ENCODE data around the gene THSD7B. TPM values are rescaled to one million over a fixed set of nuclear protein-coding genes. Genes with fewer than 3 reads are reported as not detected.

THSD7B gene
- total RNA-seq, 1 experiment from 2014 or later, result 6.9 TPM

DNA sequence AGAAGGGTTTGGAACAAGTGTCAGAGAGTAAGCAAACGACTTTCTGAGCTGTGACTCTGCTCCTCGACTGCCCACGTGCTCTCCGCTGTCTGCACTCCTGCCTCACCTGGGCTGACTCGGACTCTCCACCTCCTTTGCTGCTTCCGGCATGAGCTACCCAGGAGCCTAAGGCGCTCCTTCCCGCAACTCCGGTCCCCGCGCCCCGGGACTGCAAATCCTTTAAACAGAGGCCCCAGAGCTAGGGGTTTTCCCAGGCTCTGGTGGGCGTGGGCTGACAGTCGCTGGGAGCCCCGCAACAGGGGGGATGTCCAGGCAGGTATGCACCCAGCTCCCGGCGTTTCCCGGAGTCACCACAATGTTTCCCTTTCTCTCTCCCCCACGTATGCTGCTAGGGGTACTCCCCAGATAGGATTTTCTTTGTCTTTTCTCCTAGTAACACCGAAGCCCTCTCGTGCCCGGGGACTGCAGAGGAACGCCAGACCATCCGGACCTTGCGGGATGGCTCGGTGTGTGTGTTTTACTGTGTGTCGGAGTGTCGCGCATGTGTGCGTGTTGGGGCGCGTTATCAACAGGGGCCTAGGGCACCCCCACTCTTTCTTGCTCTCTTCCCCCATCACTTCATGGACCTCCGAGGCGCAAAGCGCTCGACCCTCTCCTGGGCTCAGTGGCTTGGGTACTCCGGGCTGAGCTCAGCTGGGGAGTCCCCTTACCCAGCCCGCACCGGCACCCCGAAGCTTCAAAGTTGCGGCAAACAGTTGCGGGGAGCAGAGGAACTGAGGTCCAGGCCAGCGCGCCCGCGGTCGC is 691 bp upstream of the THSD7B start:
- Histone ChIP-seq H3K36me3 (ENCODE audit: control insufficient read depth, insufficient read depth, low read length) (no peaks in the 10 kb centered on the region), H3K4me3 (ENCODE audit: low read depth, low read length) (no peak overlapping the region), H3K4me1 (peaks cover 8% of the 10 kb centered on the region; the same call in 1 of the 2 replicates), H3K27me3 (replicated peaks; ENCODE audit: control insufficient read depth, insufficient read depth, low read length) (no peaks in the 10 kb centered on the region), H3K9me3 (peaks cover 6% of the 10 kb centered on the region; the same call in 1 of the 2 replicates)
- ChIA-PET CTCF (no interaction called here), POLR2A (no interaction called here)
- H3K27me3 Mint-ChIP-seq (ENCODE audit: insufficient read depth, unreplicated experiment), result no peaks in the 10 kb centered on the region
- no TSS peak for BruUV-seq (replicated peaks)
- intact Hi-C loops (cut with micrococcal nuclease; ENCODE audit: unreplicated experiment), result no loop called here
- no peak overlapping the region for H3K27ac Mint-ChIP-seq (ENCODE audit: unreplicated experiment)
- DNase-seq, result no peak
- H3K4me3 Mint-ChIP-seq (ENCODE audit: unreplicated experiment), result no peak overlapping the region
- TF ChIP-seq, protein P1, sequence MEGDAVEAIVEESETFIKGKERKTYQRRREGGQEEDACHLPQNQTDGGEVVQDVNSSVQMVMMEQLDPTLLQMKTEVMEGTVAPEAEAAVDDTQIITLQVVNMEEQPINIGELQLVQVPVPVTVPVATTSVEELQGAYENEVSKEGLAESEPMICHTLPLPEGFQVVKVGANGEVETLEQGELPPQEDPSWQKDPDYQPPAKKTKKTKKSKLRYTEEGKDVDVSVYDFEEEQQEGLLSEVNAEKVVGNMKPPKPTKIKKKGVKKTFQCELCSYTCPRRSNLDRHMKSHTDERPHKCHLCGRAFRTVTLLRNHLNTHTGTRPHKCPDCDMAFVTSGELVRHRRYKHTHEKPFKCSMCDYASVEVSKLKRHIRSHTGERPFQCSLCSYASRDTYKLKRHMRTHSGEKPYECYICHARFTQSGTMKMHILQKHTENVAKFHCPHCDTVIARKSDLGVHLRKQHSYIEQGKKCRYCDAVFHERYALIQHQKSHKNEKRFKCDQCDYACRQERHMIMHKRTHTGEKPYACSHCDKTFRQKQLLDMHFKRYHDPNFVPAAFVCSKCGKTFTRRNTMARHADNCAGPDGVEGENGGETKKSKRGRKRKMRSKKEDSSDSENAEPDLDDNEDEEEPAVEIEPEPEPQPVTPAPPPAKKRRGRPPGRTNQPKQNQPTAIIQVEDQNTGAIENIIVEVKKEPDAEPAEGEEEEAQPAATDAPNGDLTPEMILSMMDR (IDR thresholded peaks at IDR 0.05; ENCODE audit: insufficient read depth in 1 of 2, low read depth in 1 of 2, low read length in 1 of 2, severe bottlenecking in 1 of 2, unreplicated experiment in 1 of 2), result no peak
- H3K9me3 Mint-ChIP-seq (ENCODE audit: unreplicated experiment), result peaks cover 19% of the 10 kb centered on the region
- H3K36me3 Mint-ChIP-seq (ENCODE audit: insufficient read depth, unreplicated experiment), result no peaks in the 10 kb centered on the region
- no peaks in the 10 kb centered on the region for H3K4me1 Mint-ChIP-seq (ENCODE audit: low read depth, unreplicated experiment)

DNA sequence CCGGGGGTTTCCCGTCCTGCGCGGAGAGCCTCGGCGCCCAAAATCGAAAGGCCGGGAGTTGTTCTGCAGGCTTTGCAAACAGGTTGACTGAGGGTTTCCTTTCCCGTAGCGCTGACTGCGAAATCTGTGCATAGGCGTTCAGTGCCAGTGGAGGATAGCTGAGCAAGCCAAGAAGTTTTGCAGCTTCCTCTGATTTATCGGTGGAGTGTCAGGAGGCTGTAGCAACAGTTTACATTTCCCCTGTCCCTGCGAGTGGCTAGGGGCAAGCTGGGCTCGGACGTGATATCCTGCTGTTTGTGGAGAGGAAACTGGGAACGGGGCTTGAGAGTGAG is 694 bp downstream of the THSD7B start:
- Mint-ChIP-seq H3K27ac (ENCODE audit: unreplicated experiment) (no peak overlapping the region), H3K9me3 (ENCODE audit: unreplicated experiment) (peaks cover 19% of the 10 kb centered on the region), H3K4me1 (ENCODE audit: low read depth, unreplicated experiment) (no peaks in the 10 kb centered on the region), H3K36me3 (ENCODE audit: insufficient read depth, unreplicated experiment) (no peaks in the 10 kb centered on the region), H3K4me3 (ENCODE audit: unreplicated experiment) (no peak overlapping the region), H3K27me3 (ENCODE audit: insufficient read depth, unreplicated experiment) (no peaks in the 10 kb centered on the region)
- TF ChIP-seq, protein P1 (IDR thresholded peaks at IDR 0.05; ENCODE audit: insufficient read depth in 1 of 2, low read depth in 1 of 2, low read length in 1 of 2, severe bottlenecking in 1 of 2, unreplicated experiment in 1 of 2), result no peak
- intact Hi-C loops (cut with micrococcal nuclease; ENCODE audit: unreplicated experiment), result no loop called here
- Histone ChIP-seq H3K36me3 (ENCODE audit: control insufficient read depth, insufficient read depth, low read length) (no peaks in the 10 kb centered on the region), H3K4me3 (ENCODE audit: low read depth, low read length) (no peak overlapping the region), H3K4me1 (peaks cover 8% of the 10 kb centered on the region; the same call in 1 of the 2 replicates), H3K9me3 (no peaks in the 10 kb centered on the region; the same call in 1 of the 2 replicates), H3K27me3 (replicated peaks; ENCODE audit: control insufficient read depth, insufficient read depth, low read length) (no peaks in the 10 kb centered on the region)
- POLR2A ChIA-PET, result no interaction called here
- BruUV-seq (replicated peaks), result no TSS peak
- DNase-seq, result no peak
- CTCF ChIA-PET, result no interaction called here

DNA sequence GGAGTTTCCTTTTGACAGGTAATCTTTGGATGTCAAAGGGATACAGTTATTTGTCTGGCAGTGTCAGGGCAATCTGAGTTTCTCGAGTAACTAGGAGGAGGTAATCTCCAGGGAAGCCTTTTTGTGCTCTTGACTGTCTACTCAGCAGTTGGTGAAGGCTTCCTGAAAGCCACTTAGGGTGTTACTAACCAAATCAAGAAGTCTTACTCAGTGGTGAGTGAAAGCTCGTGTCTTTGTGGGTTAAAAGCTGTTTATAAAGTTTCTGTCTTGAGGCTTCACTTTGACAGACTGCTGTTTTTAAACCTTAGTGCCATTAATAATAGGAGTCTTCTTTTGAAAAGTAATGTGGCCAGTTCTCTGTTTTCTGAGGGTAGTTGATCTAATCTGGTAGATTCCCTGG is 1.7 kb downstream of the THSD7B start:
- peaks cover 9% of the 10 kb centered on the region for H3K9me3 Mint-ChIP-seq (ENCODE audit: unreplicated experiment)
- Histone ChIP-seq H3K36me3 (ENCODE audit: control insufficient read depth, insufficient read depth, low read length) (no peaks in the 10 kb centered on the region), H3K4me1 (peaks cover 8% of the 10 kb centered on the region; the same call in 1 of the 2 replicates), H3K27me3 (replicated peaks; ENCODE audit: control insufficient read depth, insufficient read depth, low read length) (no peaks in the 10 kb centered on the region), H3K9me3 (no peaks in the 10 kb centered on the region; the same call in 1 of the 2 replicates), H3K4me3 (ENCODE audit: low read depth, low read length) (no peak overlapping the region)
- CTCF ChIA-PET, result no interaction called here
- no TSS peak for BruUV-seq (replicated peaks)
- no peak overlapping the region for H3K27ac Mint-ChIP-seq (ENCODE audit: unreplicated experiment)
- H3K36me3 Mint-ChIP-seq (ENCODE audit: insufficient read depth, unreplicated experiment), result no peaks in the 10 kb centered on the region
- H3K4me1 Mint-ChIP-seq (ENCODE audit: low read depth, unreplicated experiment), result no peaks in the 10 kb centered on the region
- no peaks in the 10 kb centered on the region for H3K27me3 Mint-ChIP-seq (ENCODE audit: insufficient read depth, unreplicated experiment)
- intact Hi-C loops (cut with micrococcal nuclease; ENCODE audit: unreplicated experiment), result no loop called here
- DNase-seq, result no peak
- TF ChIP-seq, protein P1 (IDR thresholded peaks at IDR 0.05; ENCODE audit: insufficient read depth in 1 of 2, low read depth in 1 of 2, low read length in 1 of 2, severe bottlenecking in 1 of 2, unreplicated experiment in 1 of 2), result no peak
- POLR2A ChIA-PET, result no interaction called here
- H3K4me3 Mint-ChIP-seq (ENCODE audit: unreplicated experiment), result no peak overlapping the region

Measured in Caco-2 (cell line).